HG03378 (cell line): ENCODE measurements around the gene SRMS.

Experiments used
- ATAC-seq: cut with Tn5 transposase; IDR thresholded peaks from one replicate; pipeline ENCODE4 v1.9.1; 2021; ENCODE audit warnings: mild to moderate bottlenecking, moderate library complexity; ENCODE audit not compliant: unreplicated experiment

The SRMS gene

DNA sequence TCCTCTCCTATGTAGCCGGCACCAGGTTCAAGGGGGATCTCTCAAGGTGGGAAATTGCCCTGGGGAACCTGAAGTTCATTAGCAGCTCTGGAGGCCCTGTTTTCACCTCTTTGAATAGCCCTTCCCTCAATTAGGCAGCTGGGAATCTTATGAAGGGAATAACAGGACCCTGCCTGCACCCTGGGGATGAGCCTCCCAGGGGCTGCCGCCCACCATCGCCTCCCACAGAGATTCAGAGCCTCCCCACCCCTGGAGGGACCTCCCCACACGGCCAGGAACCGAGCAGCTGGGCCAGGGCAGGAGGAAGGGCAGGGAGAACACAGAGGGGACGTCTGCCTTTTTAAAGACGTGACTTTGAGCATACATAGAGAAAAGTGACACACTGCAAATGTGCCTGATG lies 44.0 kb downstream of the SRMS start:
- no peak for ATAC-seq

- ATAC-seq, result no peak
Measured at GRCh38 chr20:63502671-63503172, 44.8 kb downstream of the SRMS start.

DNA sequence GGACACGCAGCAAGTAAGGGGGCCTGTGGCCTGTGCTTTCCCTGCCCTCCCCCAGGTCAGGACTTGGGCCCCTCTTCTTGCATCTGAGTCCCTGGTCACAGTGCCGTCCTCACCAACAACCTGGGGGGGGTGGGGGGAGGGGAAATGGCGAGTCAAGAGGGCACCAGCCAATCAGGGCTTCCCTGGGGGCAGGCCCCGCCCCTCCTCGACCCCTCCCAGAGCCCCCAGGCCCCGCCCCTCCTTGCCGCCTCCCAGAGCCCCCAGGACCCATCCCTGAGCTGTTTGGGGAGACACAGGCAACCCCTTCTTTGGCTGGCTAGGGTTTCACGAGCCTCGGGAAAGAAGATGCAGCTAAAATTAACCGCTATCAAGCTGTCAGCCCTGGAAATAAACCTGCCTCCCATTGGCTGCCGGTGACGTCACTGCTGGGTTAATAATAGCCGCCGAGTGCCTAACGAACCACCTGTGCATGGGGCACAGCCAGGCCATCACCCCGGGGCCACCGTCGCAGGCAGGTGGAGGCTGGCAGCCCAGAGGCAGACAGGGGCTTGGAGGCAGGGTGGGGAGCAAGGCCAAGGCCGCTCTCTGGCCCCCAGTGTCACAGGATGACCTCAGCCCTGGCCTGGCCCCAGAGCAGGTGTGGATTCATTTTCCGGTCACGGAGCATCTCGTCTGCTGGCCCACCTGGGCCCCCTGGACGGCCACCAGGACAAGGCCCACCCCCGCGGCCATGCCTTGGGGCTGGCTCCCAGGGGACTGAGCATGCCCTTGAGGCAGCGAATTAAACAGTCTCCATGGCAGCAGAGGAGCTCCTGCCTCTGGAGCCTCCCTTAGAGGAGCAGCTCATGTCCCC lies 45.5 kb downstream of the SRMS start:
- no peak for ATAC-seq

GRCh38 chr20:63500902-63501817 lies 46.4 kb downstream of the SRMS start:
- ATAC-seq, result no peak

GRCh38 chr20:63500151-63500901 lies 47.2 kb downstream of the SRMS start:
- ATAC-seq, result no peak

GRCh38 chr20:63499338-63499969 lies 48.1 kb downstream of the SRMS start:
- ATAC-seq, result no peak

DNA sequence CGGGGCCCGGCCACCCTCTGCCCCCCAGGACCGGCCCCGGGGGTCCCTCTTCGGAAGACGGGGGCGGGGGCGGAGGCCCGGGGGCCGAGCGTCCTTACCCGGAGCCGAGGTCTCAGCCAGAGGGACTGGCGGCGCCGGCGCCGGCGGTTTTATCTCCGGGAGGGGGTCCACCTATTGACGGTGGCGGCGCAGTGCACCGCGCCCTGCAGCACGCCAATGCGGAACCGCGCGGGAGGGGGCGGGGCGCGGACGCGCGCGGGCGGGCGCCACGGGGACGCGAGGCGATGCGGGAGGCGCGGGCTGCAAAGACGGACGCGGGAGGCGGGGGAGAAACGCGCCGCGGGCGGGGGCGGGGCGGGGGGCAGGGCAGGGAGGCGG lies 48.6 kb downstream of the SRMS start, which contains the start of gene EEF1A2:
TSS of gene EEF1A2 (minus strand) at position 124 of the 378 bp plus-strand sequence. CDS start 1,320 bp downstream, outside the sequence.
- no peak for ATAC-seq

DNA sequence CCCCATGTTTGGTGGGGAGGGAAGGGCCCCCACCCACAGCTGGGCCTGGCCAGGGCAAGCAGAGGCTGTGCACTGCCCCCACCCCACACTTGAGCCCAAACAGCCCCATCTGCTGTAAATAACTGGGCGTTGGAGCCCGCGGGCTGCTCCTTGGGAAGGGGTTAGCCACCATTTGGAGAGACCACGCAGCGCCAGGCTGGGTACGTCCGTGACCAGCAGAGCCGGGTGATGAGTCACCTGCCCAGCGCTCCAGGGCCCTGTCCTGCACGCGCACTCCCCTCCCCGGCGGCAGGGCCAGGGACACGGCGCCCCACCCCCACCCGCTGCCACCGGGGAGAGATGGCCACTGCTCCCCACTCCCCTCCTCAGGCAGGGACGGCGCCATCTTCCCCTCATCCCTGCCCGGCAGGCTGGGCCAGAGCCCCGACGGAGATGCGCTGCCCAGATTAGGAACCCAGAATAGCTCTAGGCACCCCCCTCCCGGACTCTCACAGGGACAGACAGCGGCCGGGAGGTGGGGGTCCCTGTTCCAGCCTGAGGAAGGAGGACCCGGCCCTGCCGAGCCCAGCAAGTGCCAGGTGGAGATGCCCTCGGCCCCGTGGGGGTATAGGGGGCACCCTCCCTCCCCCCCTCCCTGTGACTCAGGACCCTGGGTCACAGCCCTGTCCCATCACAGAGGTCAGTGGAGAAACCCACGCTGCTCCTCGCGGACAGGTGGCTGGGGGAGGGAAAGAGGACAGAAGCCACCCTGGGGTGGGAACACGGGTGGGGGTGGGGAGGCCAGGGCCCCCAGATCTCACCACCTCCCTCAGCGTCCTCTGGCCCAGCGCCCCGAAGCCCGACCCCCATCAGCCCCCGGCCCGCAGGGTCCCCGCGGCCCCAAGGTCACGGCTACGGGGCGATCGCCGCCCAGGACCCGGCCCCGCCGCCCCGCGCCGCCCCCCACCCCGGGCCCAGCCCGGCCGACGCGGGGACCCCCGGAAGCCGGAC lies 49.3 kb downstream of the SRMS start:
- no peak for ATAC-seq

GRCh38 chr20:63497138-63497945 lies 50.2 kb downstream of the SRMS start:
- ATAC-seq, result no peak

DNA sequence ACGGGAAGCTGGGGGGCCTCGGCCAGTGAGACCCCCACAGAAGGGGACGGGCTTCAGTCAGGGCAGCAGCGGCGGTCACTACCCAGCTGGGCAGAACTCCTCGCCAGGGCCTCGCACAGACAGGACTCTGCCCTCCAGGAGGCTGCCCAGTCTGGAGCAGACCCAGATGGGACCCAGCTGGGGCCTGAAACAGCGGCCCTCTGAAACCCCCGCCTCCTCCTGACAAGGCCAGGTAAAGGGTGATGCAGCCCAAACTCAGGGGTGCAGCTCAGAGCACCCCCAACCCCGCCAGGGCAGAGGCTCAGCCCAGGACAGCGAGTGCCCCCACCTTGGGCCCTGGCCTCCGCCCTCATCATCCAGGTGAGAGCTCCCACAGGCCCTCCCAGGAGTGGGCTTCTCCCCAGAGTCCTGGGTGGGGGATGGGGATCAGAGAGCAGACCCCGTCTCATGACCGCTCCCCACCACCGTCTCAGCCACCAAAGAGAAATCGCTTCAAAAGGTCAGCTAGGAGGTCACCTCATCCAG lies 50.9 kb downstream of the SRMS start:
- ATAC-seq, result no peak

DNA sequence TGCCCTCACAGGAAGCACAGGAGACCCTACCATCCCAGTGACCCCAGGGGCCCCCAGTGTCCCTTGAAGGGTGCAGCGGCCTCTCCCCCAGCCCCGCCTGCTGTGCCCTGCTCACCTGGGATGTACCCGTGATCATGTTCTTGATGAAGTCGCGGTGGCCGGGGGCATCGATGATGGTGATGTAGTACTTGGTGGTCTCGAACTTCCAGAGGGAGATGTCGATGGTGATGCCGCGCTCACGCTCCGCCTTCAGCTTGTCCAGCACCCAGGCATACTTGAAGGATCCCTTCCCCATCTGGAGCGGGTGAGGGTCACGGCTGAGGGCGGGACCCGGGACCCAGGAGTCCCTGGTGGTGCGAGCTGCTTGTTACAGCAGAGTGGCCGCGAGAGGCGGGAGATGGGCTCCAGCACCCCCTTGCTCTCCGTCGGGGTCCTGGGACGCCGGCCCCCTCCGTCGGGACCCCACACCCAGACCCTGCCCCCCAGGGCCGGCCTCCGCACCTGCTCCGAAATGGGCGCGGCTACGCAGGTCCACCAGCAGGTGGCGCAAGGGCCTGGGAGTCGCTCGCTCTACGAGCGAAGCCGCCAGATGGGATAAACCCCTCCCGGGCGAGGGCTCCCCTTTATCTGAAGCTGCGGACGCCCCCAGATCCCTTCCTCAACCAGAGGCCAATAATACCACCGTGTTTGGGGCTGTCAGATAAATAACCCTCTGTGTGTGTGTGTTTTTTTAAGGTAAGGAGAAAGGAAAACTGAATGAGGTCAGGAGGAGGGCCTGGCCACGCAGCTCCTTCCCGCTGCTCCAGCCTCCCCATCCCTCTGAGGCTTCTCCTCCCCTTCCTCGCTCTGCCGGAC lies 51.6 kb downstream of the SRMS start:
- ATAC-seq, result no peak

DNA sequence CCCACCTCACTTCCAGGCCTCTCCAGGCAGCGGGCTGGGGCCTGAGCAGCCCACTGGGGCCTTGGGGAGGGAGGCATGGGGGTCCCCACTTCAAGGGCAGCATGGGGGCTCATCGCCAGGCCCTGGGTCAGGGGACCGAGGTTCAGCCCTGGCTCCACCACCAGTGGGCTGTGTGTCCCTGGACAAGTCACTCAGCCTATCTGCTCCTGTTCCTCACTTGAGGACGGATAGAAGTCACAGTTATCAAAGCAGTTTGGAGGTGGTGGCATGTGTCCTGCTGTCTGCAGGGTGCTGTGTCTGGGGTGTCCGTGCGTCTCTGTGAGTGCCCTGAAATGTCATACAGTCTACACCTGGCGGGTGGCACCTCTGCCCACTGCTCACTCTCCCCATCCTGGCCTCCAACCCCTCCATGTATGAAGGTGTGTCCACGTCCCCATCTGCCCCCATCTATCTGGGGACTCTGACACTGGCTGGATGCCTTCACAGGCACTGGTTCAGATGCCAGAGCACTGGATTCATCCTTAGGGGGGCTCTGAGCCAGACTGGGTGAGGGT lies 52.3 kb downstream of the SRMS start:
- no peak for ATAC-seq

DNA sequence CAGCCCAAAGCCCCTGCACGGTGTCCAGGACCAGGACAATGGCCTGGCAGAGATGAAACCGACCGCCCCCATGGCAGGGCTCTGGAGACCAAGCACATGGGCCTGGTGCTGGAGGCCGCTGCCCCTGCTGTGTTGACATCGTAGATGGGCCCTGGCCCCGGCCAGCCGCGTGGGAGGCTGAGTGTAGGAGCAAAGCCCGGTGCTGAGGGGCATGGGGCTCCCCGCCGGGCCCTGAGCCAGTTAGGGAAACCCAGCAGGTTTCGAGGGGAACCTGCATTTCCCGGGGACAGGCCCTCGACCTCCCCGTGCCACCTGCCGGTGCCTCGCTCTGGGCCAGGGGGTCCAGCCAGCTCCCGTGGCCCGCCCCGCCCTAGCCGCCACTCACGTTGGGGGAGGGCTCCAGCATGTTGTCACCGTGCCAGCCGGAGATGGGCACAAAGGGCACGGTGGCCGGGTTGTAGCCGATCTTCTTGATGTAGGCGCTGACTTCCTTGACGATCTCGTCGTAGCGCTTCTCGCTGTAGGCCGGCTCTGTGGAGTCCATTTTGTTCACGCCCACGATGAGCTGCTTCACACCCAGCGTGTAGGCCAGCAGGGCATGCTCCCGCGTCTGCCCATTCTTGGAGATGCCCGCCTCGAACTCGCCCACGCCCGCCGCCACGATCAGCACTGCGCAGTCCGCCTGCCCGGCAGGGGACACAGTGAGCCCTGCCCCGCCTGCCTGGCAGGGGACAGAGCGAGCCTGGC lies 53.0 kb downstream of the SRMS start:
- ATAC-seq, result no peak

GRCh38 chr20:63494084-63494419 lies 53.5 kb downstream of the SRMS start:
- ATAC-seq, result no peak

DNA sequence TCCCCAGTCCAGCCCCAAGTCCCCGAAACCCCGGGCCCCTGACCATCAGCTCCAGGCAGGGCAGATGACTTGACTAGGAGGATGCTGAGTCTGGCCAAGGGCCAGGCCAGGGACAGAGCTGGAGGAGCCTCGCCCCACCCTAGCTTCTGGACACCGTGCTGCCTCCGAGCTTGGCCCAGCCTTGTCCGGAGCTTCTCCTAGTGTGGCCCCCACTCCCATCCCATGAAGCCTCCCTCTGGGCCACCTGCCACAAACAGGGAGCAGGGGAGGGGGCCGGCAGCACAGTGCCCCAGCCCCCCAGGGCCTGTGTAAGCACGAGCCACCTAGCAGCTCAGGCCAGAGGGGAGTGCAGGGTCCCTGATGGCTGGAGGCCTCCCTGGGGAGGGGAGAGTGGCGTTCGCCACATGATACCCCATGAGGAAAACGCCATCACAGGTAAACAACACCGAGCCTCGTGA lies 54.0 kb downstream of the SRMS start:
- ATAC-seq, result no peak

DNA sequence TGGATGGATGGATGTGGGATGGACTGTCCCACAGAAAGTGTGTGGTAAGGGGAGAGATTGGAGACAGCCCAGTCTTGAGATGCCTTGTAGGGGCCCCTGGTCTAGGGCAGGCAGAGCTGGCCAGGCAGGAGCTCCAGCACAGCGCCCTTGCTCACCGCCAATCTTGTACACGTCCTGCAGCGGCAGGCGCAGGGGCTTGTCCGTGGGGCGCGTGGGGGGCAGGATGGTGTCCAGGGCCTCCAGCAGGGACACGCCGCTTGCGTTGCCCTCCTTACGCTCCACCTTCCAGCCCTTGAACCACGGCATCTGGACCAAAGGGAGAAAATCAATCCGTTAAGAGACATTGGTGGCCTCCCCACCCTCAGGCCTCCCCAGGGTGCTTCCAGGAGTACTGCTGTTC lies 54.6 kb downstream of the SRMS start:
- ATAC-seq, result no peak
